Liver (tissue), 9 donors: Measurements from ENCODE around the gene IL1RAPL1. TPM values are rescaled to one million over a fixed set of nuclear protein-coding genes. Genes with fewer than 3 reads are reported as not detected.

ENCODE experiments used
- DNase-seq: peaks from one replicate; pipeline ENCODE4 v3.0.0-alpha.2; 2017; ENCODE audit warnings: low spot score
- H3K27ac ChIP-seq, 2 donors: one replicate each; pipeline ENCODE4 v1.7.0; 2013; ENCODE audit warnings: inconsistent platforms in 2 of 2, low read length in 2 of 2, control low read depth in 1 of 2, low read depth in 1 of 2, mild to moderate bottlenecking in 1 of 2
- H3K27me3 ChIP-seq, 4 donors: one replicate each; pipeline versions ENCODE4 v1.6.1 to v1.7.0; 2013; ENCODE audit warnings: low read length in 3 of 4, inconsistent platforms in 1 of 4, mild to moderate bottlenecking in 1 of 4, moderate library complexity in 1 of 4; ENCODE audit not compliant: control insufficient read depth in 4 of 4, insufficient read depth in 4 of 4
- H3K36me3 ChIP-seq, 4 donors: one replicate each; pipeline versions ENCODE4 v1.6.1 to v1.7.0; 2013; ENCODE audit warnings: low read length in 3 of 4, mild to moderate bottlenecking in 3 of 4, low read depth in 1 of 4, moderate library complexity in 1 of 4; ENCODE audit not compliant: control insufficient read depth in 4 of 4, insufficient read depth in 3 of 4
- H3K4me1 ChIP-seq, 4 donors: one replicate each; pipeline versions ENCODE4 v1.6.1 to v1.7.0; 2013; ENCODE audit warnings: low read length in 3 of 4, mild to moderate bottlenecking in 3 of 4, moderate library complexity in 1 of 4; ENCODE audit not compliant: control insufficient read depth in 4 of 4, insufficient read depth in 4 of 4
- H3K4me3 ChIP-seq, 3 donors: one replicate each; pipeline versions ENCODE4 v1.6.1 to v1.7.0; 2013; ENCODE audit warnings: low read length in 3 of 3, control low read depth in 1 of 3, low read depth in 1 of 3, mild to moderate bottlenecking in 1 of 3
- H3K9ac ChIP-seq, 2 donors: one replicate each; pipeline ENCODE4 v1.7.0; 2013; ENCODE audit warnings: low read length in 2 of 2, mild to moderate bottlenecking in 2 of 2, moderate library complexity in 2 of 2, control low read depth in 1 of 2, low read depth in 1 of 2
- H3K9me3 ChIP-seq, 4 donors: one replicate each; pipeline versions ENCODE4 v1.6.1 to v1.7.0; 2013; ENCODE audit warnings: low read length in 3 of 4; ENCODE audit not compliant: control insufficient read depth in 4 of 4
- EGR1 ChIP-seq, 2 donors: IDR thresholded peaks; 2 replicates each; pipeline ENCODE4 v1.6.1; 2016 to 2018; ENCODE audit warnings: antibody characterized with exemption in 2 of 2, low read depth in 2 of 2
- FOXA1 ChIP-seq: IDR thresholded peaks from 2 replicates; pipeline ENCODE4 v1.6.1; 2016; ENCODE audit warnings: antibody characterized with exemption
- FOXA2 ChIP-seq: IDR thresholded peaks from 2 replicates; pipeline ENCODE4 v1.6.1; 2016; ENCODE audit warnings: antibody characterized with exemption
- GABPA ChIP-seq, 2 donors: IDR thresholded peaks in 1 of 2; conservative IDR thresholded peaks in 1 of 2; 2 replicates each; pipeline ENCODE4 v1.6.1; 2016; ENCODE audit warnings: antibody characterized with exemption in 2 of 2, mild to moderate bottlenecking in 1 of 2, moderate library complexity in 1 of 2
- HNF4A ChIP-seq, 2 donors: conservative IDR thresholded peaks; 2 replicates each; pipeline ENCODE4 v1.6.1; 2016; ENCODE audit warnings: antibody characterized with exemption in 2 of 2, mild to moderate bottlenecking in 2 of 2
- HNF4G ChIP-seq: IDR thresholded peaks from 2 replicates; pipeline ENCODE4 v1.6.1; 2016; ENCODE audit warnings: antibody characterized with exemption
- JUND ChIP-seq, 2 donors: IDR thresholded peaks; 2 replicates each; pipeline ENCODE4 v1.6.1; 2016; ENCODE audit warnings: antibody characterized with exemption in 2 of 2
- NR2F2 ChIP-seq: IDR thresholded peaks from 2 replicates; pipeline ENCODE4 v1.6.1; 2016; ENCODE audit warnings: antibody characterized with exemption
- RAD21 ChIP-seq, 2 donors: IDR thresholded peaks; 2 replicates each; pipeline ENCODE4 v1.6.1; 2016; ENCODE audit warnings: antibody characterized with exemption in 2 of 2, mild to moderate bottlenecking in 2 of 2
- RXRA ChIP-seq, 2 donors: IDR thresholded peaks; 2 replicates each; pipeline ENCODE4 v1.6.1; 2017 to 2018; ENCODE audit warnings: antibody characterized with exemption in 2 of 2, mild to moderate bottlenecking in 1 of 2
- SP1 ChIP-seq: IDR thresholded peaks from 2 replicates; pipeline ENCODE4 v1.6.1; 2018; ENCODE audit warnings: antibody characterized with exemption, mild to moderate bottlenecking
- TAF1 ChIP-seq: conservative IDR thresholded peaks from 2 replicates; pipeline ENCODE4 v1.6.1; 2016; ENCODE audit warnings: antibody characterized with exemption, mild to moderate bottlenecking
- YY1 ChIP-seq: IDR thresholded peaks from 2 replicates; pipeline ENCODE4 v1.6.1; 2016; ENCODE audit warnings: antibody characterized with exemption, mild to moderate bottlenecking
- WGBS: extraction: QIAGEN DNeasy Blood & Tissue Kit; methylation state at CpG from one replicate; pipeline ENCODE4 v1.1.7; 2013; 5-methylcytosine and 5-hydroxymethylcytosine counted together
- polyA plus RNA-seq, 2 donors: library from polyadenylated mRNA; stranded (reverse) in 1 of 2; unstranded in 1 of 2; fragments of 200-250 nt in 1 of 2; fragments of >200 nt in 1 of 2; fragmentation: Nextera tagmentation in 1 of 2; extraction: Ambion mirVana in 1 of 2; gene quantifications; one replicate each; pipeline versions ENCODE4 v1.2.1 to v1.2.3, GENCODE V29; 2013 to 2015
- total RNA-seq, 2 donors: library from RNA; depleted of rRNA; stranded (reverse); fragments of >200 nt; gene quantifications; one replicate each; pipeline ENCODE4 v1.2.3, GENCODE V29; 2014
- TF ChIP-seq, protein P1 (sequence below): fragments of 150-350 bp; IDR thresholded peaks from 2 replicates; pipeline ENCODE4 v1.5.1; 2017; ENCODE audit warnings: improper control_type of control experiment, low read depth, low read length; ENCODE audit not compliant: missing input control
- TF ChIP-seq, protein P2 (sequence below): IDR thresholded peaks from 2 replicates; pipeline ENCODE4 v1.6.1; 2016; ENCODE audit warnings: antibody characterized with exemption
- TF ChIP-seq, protein P3 (sequence below): IDR thresholded peaks from 2 replicates; pipeline ENCODE4 v1.6.1; 2016; ENCODE audit warnings: antibody characterized with exemption, mild to moderate bottlenecking
- TF ChIP-seq, protein P4 (sequence below): IDR thresholded peaks from 2 replicates; pipeline ENCODE4 v1.6.1; 2016; ENCODE audit warnings: antibody characterized with exemption
- TF ChIP-seq, protein P5 (sequence below): IDR thresholded peaks from 2 replicates; pipeline ENCODE4 v1.6.1; 2016; ENCODE audit warnings: antibody characterized with exemption
- donor health status: healthy.
- donor health status: healthy.
- donor health status: healthy.
- donor health status: healthy.
- donor health status: healthy.

IL1RAPL1 gene
- total and polyA plus RNA-seq, 4 donors = 0.08 to 0.33 TPM; not detected in 2

DNA sequence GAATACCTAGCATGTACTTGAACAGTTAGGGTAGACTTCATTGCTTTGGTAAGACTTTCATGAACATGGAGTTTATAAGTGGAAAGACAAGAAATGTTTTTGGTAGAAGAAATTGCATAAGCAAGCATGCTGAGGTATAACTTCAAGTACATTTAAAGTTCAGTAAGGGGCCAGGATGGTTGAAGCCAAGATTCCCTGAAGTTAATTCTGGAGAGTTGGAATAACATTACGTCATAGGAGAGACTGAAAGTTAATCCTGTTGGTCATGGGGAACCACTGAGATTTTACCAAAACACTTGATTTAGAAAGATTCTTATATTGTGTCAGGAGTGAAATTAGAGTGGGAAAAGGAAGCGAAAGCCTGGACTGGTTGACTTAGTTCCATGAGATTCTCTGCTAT is 860.6 kb downstream of the IL1RAPL1 start:
- TF ChIP-seq, protein P1, sequence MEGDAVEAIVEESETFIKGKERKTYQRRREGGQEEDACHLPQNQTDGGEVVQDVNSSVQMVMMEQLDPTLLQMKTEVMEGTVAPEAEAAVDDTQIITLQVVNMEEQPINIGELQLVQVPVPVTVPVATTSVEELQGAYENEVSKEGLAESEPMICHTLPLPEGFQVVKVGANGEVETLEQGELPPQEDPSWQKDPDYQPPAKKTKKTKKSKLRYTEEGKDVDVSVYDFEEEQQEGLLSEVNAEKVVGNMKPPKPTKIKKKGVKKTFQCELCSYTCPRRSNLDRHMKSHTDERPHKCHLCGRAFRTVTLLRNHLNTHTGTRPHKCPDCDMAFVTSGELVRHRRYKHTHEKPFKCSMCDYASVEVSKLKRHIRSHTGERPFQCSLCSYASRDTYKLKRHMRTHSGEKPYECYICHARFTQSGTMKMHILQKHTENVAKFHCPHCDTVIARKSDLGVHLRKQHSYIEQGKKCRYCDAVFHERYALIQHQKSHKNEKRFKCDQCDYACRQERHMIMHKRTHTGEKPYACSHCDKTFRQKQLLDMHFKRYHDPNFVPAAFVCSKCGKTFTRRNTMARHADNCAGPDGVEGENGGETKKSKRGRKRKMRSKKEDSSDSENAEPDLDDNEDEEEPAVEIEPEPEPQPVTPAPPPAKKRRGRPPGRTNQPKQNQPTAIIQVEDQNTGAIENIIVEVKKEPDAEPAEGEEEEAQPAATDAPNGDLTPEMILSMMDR = no peak
- TF ChIP-seq TAF1 = no peak
- no peak for DNase-seq
- Histone ChIP-seq H3K9ac (no peak overlapping the region), H3K9me3 (no peaks in the 10 kb centered on the region), H3K4me3 (no peak overlapping the region), H3K27ac (no peak overlapping the region), H3K36me3 (no peaks in the 10 kb centered on the region), H3K4me1 (no peaks in the 10 kb centered on the region), H3K27me3 (no peaks in the 10 kb centered on the region)
- 93% methylated on average over 2 of the region's 2 CpGs for WGBS

DNA sequence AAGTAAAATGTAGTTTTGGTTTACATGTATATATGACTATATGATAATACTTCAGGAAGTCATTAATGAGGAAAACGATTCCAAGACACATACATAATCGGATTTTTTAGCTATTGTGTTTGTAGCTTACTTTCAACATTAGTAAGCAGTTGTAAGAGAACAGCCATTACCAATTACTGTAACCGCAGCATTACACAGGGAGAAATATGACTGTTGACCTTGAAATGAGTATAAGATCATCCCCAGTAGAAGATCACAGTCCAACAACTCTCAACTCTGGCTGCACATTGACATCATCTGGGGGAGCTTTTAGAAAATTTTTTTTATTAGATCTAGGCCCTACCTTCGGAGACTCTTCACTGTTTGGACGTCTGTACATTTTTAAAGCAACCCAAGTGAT is 866.1 kb downstream of the IL1RAPL1 start:
- TF ChIP-seq HNF4G (no peak), YY1 (no peak), HNF4A (conservative IDR thresholded peaks at IDR 0.05) (no peak), JUND (IDR thresholded peaks at IDR 0.05) (no peak)
- H3K27me3 ChIP-seq = no peaks in the 10 kb centered on the region
- H3K36me3 ChIP-seq = no peaks in the 10 kb centered on the region
- no peaks in the 10 kb centered on the region for H3K9me3 ChIP-seq
- no peak overlapping the region for H3K4me3 ChIP-seq
- H3K4me1 ChIP-seq = no peaks in the 10 kb centered on the region
- WGBS = 83% methylated on average over 5 of the region's 5 CpGs
- H3K9ac ChIP-seq = no peak overlapping the region
- DNase-seq = no peak
- no peak overlapping the region for H3K27ac ChIP-seq

DNA sequence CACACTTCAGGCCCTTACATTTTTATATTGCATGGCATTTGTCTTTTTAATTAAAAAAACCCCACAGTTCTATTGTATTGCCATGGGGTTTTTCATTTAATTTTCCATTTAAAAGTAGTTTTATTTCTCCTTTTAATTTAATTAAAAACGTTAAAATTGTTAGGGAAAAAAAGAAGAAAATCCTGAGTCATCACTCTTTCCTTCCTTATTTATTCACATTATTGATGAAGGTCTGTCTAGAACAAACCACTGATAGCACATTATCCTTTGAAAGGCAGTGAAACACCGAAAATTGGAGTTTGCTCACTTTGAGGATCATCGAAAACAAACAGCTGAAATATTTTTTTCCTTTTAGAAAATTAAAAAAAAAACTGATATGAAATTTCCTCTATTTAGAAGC is 868.5 kb downstream of the IL1RAPL1 start:
- no peaks in the 10 kb centered on the region for H3K4me1 ChIP-seq
- TF ChIP-seq FOXA2 (no peak), NR2F2 (no peak), EGR1 (IDR thresholded peaks at IDR 0.05; ENCODE audit: low read depth in 2 of 2) (no peak), JUND (IDR thresholded peaks at IDR 0.05) (no peak), FOXA1 (no peak), HNF4G (no peak), YY1 (no peak), GABPA (IDR thresholded peaks at IDR 0.05 in 1 of 2, conservative IDR thresholded peaks at IDR 0.05 in 1 of 2) (no peak), TAF1 (no peak), HNF4A (conservative IDR thresholded peaks at IDR 0.05) (no peak), RXRA (IDR thresholded peaks at IDR 0.05) (no peak), SP1 (no peak), RAD21 (IDR thresholded peaks at IDR 0.05) (no peak)
- TF ChIP-seq, protein P2, sequence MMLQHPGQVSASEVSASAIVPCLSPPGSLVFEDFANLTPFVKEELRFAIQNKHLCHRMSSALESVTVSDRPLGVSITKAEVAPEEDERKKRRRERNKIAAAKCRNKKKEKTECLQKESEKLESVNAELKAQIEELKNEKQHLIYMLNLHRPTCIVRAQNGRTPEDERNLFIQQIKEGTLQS = no peak
- TF ChIP-seq, protein P1 = no peak
- TF ChIP-seq, protein P3, sequence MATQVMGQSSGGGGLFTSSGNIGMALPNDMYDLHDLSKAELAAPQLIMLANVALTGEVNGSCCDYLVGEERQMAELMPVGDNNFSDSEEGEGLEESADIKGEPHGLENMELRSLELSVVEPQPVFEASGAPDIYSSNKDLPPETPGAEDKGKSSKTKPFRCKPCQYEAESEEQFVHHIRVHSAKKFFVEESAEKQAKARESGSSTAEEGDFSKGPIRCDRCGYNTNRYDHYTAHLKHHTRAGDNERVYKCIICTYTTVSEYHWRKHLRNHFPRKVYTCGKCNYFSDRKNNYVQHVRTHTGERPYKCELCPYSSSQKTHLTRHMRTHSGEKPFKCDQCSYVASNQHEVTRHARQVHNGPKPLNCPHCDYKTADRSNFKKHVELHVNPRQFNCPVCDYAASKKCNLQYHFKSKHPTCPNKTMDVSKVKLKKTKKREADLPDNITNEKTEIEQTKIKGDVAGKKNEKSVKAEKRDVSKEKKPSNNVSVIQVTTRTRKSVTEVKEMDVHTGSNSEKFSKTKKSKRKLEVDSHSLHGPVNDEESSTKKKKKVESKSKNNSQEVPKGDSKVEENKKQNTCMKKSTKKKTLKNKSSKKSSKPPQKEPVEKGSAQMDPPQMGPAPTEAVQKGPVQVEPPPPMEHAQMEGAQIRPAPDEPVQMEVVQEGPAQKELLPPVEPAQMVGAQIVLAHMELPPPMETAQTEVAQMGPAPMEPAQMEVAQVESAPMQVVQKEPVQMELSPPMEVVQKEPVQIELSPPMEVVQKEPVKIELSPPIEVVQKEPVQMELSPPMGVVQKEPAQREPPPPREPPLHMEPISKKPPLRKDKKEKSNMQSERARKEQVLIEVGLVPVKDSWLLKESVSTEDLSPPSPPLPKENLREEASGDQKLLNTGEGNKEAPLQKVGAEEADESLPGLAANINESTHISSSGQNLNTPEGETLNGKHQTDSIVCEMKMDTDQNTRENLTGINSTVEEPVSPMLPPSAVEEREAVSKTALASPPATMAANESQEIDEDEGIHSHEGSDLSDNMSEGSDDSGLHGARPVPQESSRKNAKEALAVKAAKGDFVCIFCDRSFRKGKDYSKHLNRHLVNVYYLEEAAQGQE = no peak
- TF ChIP-seq, protein P4, sequence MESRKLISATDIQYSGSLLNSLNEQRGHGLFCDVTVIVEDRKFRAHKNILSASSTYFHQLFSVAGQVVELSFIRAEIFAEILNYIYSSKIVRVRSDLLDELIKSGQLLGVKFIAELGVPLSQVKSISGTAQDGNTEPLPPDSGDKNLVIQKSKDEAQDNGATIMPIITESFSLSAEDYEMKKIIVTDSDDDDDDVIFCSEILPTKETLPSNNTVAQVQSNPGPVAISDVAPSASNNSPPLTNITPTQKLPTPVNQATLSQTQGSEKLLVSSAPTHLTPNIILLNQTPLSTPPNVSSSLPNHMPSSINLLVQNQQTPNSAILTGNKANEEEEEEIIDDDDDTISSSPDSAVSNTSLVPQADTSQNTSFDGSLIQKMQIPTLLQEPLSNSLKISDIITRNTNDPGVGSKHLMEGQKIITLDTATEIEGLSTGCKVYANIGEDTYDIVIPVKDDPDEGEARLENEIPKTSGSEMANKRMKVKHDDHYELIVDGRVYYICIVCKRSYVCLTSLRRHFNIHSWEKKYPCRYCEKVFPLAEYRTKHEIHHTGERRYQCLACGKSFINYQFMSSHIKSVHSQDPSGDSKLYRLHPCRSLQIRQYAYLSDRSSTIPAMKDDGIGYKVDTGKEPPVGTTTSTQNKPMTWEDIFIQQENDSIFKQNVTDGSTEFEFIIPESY = no peak
- TF ChIP-seq, protein P5, sequence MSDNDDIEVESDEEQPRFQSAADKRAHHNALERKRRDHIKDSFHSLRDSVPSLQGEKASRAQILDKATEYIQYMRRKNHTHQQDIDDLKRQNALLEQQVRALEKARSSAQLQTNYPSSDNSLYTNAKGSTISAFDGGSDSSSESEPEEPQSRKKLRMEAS = no peak
- H3K9me3 ChIP-seq = no peaks in the 10 kb centered on the region
- no peak overlapping the region for H3K9ac ChIP-seq
- no peak overlapping the region for H3K4me3 ChIP-seq
- 63% methylated on average over 3 of the region's 3 CpGs for WGBS
- H3K36me3 ChIP-seq = no peaks in the 10 kb centered on the region
- no peak for DNase-seq
- no peak overlapping the region for H3K27ac ChIP-seq
- H3K27me3 ChIP-seq = no peaks in the 10 kb centered on the region
